Measurements from ENCODE around the gene RYR3. TPM values are rescaled to one million over a fixed set of nuclear protein-coding genes. Genes with fewer than 3 reads are reported as not detected.

The RYR3 gene
- total RNA-seq, 1 donor from 2014 or later, result 2.2 TPM

DNA sequence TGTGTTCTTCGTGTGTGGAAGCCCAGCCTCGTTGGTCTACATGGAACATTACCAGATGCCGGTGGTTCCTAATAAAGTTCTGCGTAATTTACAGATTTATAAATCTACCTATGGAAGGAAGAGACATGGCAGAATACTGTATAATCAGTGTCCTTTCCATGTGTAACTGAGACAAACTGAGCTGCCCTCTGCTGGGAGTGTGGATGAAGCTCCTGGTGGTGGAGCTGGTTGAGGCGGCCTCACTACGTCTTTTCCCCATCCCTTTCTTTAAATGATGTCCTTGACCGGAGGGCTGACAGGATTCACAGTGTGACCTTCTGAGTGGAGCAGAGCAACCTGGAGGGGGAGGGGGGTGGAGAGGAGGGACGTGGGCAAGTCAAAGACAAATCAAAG lies 390.5 kb downstream of the RYR3 start:
- H3K36me3 Mint-ChIP-seq, result no peaks in the 10 kb centered on the region
- no peak for DNase-seq (ENCODE audit: extremely low spot score, unreplicated experiment)

DNA sequence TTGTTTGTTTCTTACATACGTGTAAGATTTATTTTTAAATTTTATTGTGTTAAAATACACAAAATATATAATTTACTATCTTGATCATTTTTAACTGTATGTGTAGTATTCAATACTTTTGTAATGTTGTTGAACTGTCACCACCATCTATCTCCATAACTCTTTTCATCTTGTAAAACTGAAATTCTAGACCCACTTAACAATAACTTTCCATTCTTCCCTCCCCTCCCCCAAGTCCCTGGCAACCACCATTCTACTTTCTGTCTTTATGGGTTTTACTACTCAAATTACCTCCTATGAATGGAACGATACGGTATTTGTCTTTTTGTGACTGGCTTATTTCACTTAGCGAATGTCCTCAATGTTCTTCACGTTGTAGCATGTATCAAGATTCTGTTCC lies 395.4 kb downstream of the RYR3 start:
- no peak for DNase-seq (ENCODE audit: extremely low spot score, unreplicated experiment)
- Mint-ChIP-seq H3K36me3 (no peaks in the 10 kb centered on the region), H3K4me1 (ENCODE audit: unreplicated experiment) (peaks cover 14% of the 10 kb centered on the region), H3K27ac (no peak overlapping the region), H3K9me3 (no peaks in the 10 kb centered on the region), H3K4me3 (no peak overlapping the region), H3K27me3 (peaks cover 2% of the 10 kb centered on the region)
- TF ChIP-seq, protein P1, sequence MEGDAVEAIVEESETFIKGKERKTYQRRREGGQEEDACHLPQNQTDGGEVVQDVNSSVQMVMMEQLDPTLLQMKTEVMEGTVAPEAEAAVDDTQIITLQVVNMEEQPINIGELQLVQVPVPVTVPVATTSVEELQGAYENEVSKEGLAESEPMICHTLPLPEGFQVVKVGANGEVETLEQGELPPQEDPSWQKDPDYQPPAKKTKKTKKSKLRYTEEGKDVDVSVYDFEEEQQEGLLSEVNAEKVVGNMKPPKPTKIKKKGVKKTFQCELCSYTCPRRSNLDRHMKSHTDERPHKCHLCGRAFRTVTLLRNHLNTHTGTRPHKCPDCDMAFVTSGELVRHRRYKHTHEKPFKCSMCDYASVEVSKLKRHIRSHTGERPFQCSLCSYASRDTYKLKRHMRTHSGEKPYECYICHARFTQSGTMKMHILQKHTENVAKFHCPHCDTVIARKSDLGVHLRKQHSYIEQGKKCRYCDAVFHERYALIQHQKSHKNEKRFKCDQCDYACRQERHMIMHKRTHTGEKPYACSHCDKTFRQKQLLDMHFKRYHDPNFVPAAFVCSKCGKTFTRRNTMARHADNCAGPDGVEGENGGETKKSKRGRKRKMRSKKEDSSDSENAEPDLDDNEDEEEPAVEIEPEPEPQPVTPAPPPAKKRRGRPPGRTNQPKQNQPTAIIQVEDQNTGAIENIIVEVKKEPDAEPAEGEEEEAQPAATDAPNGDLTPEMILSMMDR (conservative IDR thresholded peaks at IDR 0.05), result no peak

More for the DNA sequence above, 390.5 kb downstream of the RYR3 start:
- TF ChIP-seq, protein P1 (conservative IDR thresholded peaks at IDR 0.05), result no peak
- Mint-ChIP-seq H3K27me3 (peaks cover 26% of the 10 kb centered on the region), H3K27ac (no peak overlapping the region), H3K4me1 (ENCODE audit: unreplicated experiment) (peaks cover 20% of the 10 kb centered on the region), H3K4me3 (no peak overlapping the region), H3K9me3 (no peaks in the 10 kb centered on the region)

DNA sequence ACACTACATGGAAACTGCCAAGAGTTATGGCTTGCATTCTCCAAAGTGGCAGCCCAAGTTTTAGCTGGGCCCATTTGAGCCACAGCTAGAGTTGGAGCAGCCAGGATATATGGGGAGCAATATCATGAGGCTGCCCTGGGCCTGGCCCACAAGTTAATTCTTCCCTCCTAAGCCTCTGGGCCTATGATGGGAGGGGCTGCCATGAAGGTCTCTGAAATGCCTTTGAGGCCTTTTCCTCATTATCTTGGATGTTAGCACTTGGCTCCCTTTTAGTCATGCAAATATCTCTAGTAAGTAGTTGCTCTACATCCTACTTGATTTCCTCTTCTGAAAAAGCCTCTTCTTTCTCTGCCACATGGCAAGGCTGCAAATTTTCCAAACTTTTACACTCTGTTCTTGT lies 400.0 kb downstream of the RYR3 start:
- peaks cover 4% of the 10 kb centered on the region for H3K36me3 Mint-ChIP-seq
- no peak overlapping the region for H3K4me3 Mint-ChIP-seq
- H3K4me1 Mint-ChIP-seq (ENCODE audit: unreplicated experiment), result peaks cover 8% of the 10 kb centered on the region
- peaks cover 20% of the 10 kb centered on the region for H3K9me3 Mint-ChIP-seq
- peaks cover 6% of the 10 kb centered on the region for H3K27me3 Mint-ChIP-seq
- no peak for DNase-seq (ENCODE audit: extremely low spot score, unreplicated experiment)
- TF ChIP-seq, protein P1 (conservative IDR thresholded peaks at IDR 0.05), result no peak
- no peak overlapping the region for H3K27ac Mint-ChIP-seq

DNA sequence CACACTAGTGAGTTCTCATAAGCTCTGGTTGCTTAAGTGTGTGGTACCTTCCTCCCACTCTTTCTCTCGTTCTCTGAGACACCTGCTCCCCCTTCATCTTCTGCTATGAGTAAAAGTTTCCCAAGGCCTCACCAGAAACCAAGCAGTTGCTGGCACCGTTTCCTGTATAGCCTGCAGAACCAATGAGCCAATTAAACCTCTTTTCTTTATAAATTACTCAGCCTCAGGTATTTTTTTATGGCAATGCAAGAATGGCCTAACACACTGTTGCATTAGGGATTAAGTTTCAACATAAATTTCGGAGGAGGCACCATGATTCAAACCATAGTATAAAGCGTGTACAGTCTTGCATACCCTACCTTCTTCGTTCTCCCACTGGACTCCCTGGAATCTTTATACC lies 405.3 kb downstream of the RYR3 start:
- Mint-ChIP-seq H3K36me3 (peaks cover 6% of the 10 kb centered on the region), H3K9me3 (peaks cover 20% of the 10 kb centered on the region), H3K4me3 (no peak overlapping the region), H3K27me3 (peaks cover 6% of the 10 kb centered on the region), H3K4me1 (ENCODE audit: unreplicated experiment) (no peaks in the 10 kb centered on the region), H3K27ac (no peak overlapping the region)
- DNase-seq (ENCODE audit: extremely low spot score, unreplicated experiment), result no peak
- TF ChIP-seq, protein P1 (conservative IDR thresholded peaks at IDR 0.05), result no peak

DNA sequence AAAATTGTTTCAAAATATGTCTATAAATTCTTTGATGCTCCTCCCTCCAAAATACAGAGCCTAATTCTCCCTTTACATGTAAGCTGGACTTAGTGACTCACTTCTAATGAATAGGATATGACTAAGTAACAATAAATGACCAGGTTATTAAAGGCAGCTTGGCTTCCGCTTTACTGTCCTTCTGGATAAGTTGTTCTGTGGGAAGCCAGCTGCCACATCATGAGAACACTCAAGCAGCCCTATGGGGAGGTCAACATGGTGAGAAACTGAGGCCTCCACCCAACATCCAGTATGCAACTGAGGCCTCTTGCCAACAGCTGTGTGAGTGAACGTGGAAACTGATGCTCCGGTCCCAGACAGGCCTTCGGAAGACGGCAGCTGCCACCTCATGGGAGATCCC lies 410.2 kb downstream of the RYR3 start:
- Mint-ChIP-seq H3K36me3 (peaks cover 3% of the 10 kb centered on the region), H3K27ac (no peak overlapping the region), H3K9me3 (no peaks in the 10 kb centered on the region), H3K4me1 (ENCODE audit: unreplicated experiment) (no peaks in the 10 kb centered on the region), H3K4me3 (no peak overlapping the region), H3K27me3 (no peaks in the 10 kb centered on the region)
- no peak for DNase-seq (ENCODE audit: extremely low spot score, unreplicated experiment)
- TF ChIP-seq, protein P1 (conservative IDR thresholded peaks at IDR 0.05), result no peak

All from type B pancreatic cell (in vitro differentiated cells).